C4-2B (cell line): ENCODE results near the gene POGLUT2.

Experiments
- CTCF ChIP-seq: fragments of 450-650 bp; conservative IDR thresholded peaks from 2 replicates; pipeline ENCODE4 v1.5.1; 2017; ENCODE audit warnings: mild to moderate bottlenecking
- ZFX ChIP-seq: fragments of 450-650 bp; IDR thresholded peaks from 2 replicates; pipeline ENCODE4 v1.6.1; 2017

- TF ChIP-seq CTCF (peak; percentile 83), ZFX (peak; percentile 88)
Measured at GRCh38 chr13:102800145-102801041, 1.6 kb upstream of the POGLUT2 start.
